Lower leg skin (tissue), 4 donors: ENCODE results near the gene SMARCAD1. TPM values are rescaled to one million over a fixed set of nuclear protein-coding genes. Genes with fewer than 3 reads are reported as not detected.

Experiments
- DNase-seq, 2 donors: peaks; one replicate each; pipeline ENCODE4 v3.0.0-alpha.2; 2019; ENCODE audit warnings: low spot score in 2 of 2
- H3K4me3 ChIP-seq: fragments of 200-600 bp; sonication (generic); 2 replicates; pipeline ENCODE4 v1.5.1; 2017; ENCODE audit warnings: mild to moderate bottlenecking, low read depth; ENCODE audit not compliant: poor library complexity, severe bottlenecking
- POLR2A ChIP-seq, 2 donors: fragments of 450-650 bp; IDR thresholded peaks; one replicate each; pipeline ENCODE4 v1.6.1; 2016 to 2017; ENCODE audit warnings: antibody characterized with exemption in 2 of 2, mild to moderate bottlenecking in 1 of 2, moderate library complexity in 1 of 2
- WGBS, 2 donors: methylation state at CpG; one replicate each; pipeline ENCODE4 v1.1.5; 2018; 5-methylcytosine and 5-hydroxymethylcytosine counted together
- intact Hi-C: fragments of 100-400 bp; cut with DNase I; formaldehyde crosslinking; loops from one replicate; pipeline ENCODE4 v1.15.0; 2023; ENCODE audit warnings: low total_unique reads
- total RNA-seq, 4 donors: library from RNA; depleted of rRNA; stranded (reverse); fragments of >200 nt; gene quantifications; one replicate each; pipeline ENCODE4 v1.1.0, GENCODE V29; 2016
- TF ChIP-seq, protein P1 (sequence below), 3 donors: fragments of 450-650 bp; IDR thresholded peaks; one replicate each; pipeline ENCODE4 v1.5.1; 2016; ENCODE audit warnings: antibody characterized with exemption in 3 of 3, mild to moderate bottlenecking in 3 of 3, moderate library complexity in 2 of 3

Gene SMARCAD1
- total RNA-seq, 4 donors from 2014 or later, result 20.8 to 35.7 (median 23.6) TPM

- no peak overlapping the region for H3K4me3 ChIP-seq
- 98% methylated on average over 4 of the region's 4 CpGs for WGBS, 2 donors
- intact Hi-C loops, result no loop called here
- no peak for DNase-seq
- no peak for TF ChIP-seq POLR2A (IDR thresholded peaks at IDR 0.05)
- TF ChIP-seq, protein P1, sequence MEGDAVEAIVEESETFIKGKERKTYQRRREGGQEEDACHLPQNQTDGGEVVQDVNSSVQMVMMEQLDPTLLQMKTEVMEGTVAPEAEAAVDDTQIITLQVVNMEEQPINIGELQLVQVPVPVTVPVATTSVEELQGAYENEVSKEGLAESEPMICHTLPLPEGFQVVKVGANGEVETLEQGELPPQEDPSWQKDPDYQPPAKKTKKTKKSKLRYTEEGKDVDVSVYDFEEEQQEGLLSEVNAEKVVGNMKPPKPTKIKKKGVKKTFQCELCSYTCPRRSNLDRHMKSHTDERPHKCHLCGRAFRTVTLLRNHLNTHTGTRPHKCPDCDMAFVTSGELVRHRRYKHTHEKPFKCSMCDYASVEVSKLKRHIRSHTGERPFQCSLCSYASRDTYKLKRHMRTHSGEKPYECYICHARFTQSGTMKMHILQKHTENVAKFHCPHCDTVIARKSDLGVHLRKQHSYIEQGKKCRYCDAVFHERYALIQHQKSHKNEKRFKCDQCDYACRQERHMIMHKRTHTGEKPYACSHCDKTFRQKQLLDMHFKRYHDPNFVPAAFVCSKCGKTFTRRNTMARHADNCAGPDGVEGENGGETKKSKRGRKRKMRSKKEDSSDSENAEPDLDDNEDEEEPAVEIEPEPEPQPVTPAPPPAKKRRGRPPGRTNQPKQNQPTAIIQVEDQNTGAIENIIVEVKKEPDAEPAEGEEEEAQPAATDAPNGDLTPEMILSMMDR (IDR thresholded peaks at IDR 0.05), result no peak
Measured at GRCh38 chr4:94267037-94267436, 59.4 kb downstream of the SMARCAD1 start.

GRCh38 chr4:94271248-94271647 is 63.6 kb downstream of the SMARCAD1 start:
- DNase-seq, result no peak
- no peak for TF ChIP-seq POLR2A (IDR thresholded peaks at IDR 0.05)
- TF ChIP-seq, protein P1 (IDR thresholded peaks at IDR 0.05), result no peak
- intact Hi-C loops, result no loop called here
- H3K4me3 ChIP-seq, result no peak overlapping the region
- WGBS, 2 donors, result 71 to 93% methylated on average over 2 of the region's 2 CpGs

GRCh38 chr4:94274912-94275311 is 67.2 kb downstream of the SMARCAD1 start:
- intact Hi-C loops, result no loop called here
- 95 to 98% methylated on average over 3 of the region's 3 CpGs for WGBS, 2 donors
- no peak for TF ChIP-seq POLR2A (IDR thresholded peaks at IDR 0.05)
- TF ChIP-seq, protein P1 (IDR thresholded peaks at IDR 0.05), result no peak
- DNase-seq, result no peak
- no peak overlapping the region for H3K4me3 ChIP-seq

DNA sequence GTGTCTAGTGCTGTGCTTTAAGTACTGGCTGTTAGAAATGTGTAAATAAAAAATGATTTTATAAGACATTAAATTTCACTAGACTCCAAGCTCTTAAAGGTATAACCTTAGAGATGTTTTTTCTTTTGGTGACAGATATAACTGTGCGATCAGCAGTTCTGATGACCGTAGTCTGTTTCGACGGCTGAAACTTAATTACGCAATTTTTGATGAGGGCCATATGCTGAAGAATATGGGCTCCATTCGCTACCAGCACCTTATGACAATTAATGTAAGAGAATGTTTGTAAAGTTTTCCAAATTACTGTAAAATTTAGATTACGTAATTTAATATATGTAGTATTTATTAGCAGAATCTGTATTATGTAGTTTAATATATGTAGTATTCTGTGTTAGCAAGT is 68.5 kb downstream of the SMARCAD1 start:
- intact Hi-C loops, result no loop called here
- 95 to 96% methylated on average over 7 of the region's 7 CpGs for WGBS, 2 donors
- TF ChIP-seq POLR2A (IDR thresholded peaks at IDR 0.05), result no peak
- TF ChIP-seq, protein P1 (IDR thresholded peaks at IDR 0.05), result no peak

GRCh38 chr4:94277534-94277933 is 69.9 kb downstream of the SMARCAD1 start:
- DNase-seq, result no peak
- 84 to 85% methylated on average over 3 of the region's 3 CpGs for WGBS, 2 donors
- TF ChIP-seq, protein P1 (IDR thresholded peaks at IDR 0.05), result no peak
- no peak for TF ChIP-seq POLR2A (IDR thresholded peaks at IDR 0.05)
- H3K4me3 ChIP-seq, result no peak overlapping the region
- intact Hi-C loops, result no loop called here

More for the DNA sequence above, 68.5 kb downstream of the SMARCAD1 start:
- no peak overlapping the region for H3K4me3 ChIP-seq
- no peak for DNase-seq

- H3K4me3 ChIP-seq, result no peak overlapping the region
- TF ChIP-seq, protein P1 (IDR thresholded peaks at IDR 0.05), result no peak
- no peak for TF ChIP-seq POLR2A (IDR thresholded peaks at IDR 0.05)
- intact Hi-C loops, result no loop called here
- 93 to 98% methylated on average over 2 of the region's 2 CpGs for WGBS, 2 donors
- DNase-seq, result no peak
Measured at GRCh38 chr4:94278781-94279180, 71.1 kb downstream of the SMARCAD1 start.
